Breast epithelium (tissue), 4 donors: ENCODE results near the gene COASY. TPM values are rescaled to one million over a fixed set of nuclear protein-coding genes. Genes with fewer than 3 reads are reported as not detected.
"Not testable (repeated sequence)": the region's sequence is repeated elsewhere in the genome, so short reads cannot be mapped to it uniquely, and the experiment has no call there.

Experiments used
- DNase-seq, 2 donors: peaks; one replicate each; pipeline ENCODE4 v3.0.0-alpha.2; 2019; ENCODE audit warnings: low spot score in 2 of 2
- H3K27ac ChIP-seq, 2 donors: fragments of 200-600 bp; sonication (generic) in 1 of 2; one replicate each; pipeline ENCODE4 v1.5.1; 2016 to 2019; ENCODE audit warnings: mild to moderate bottlenecking in 1 of 2
- H3K27me3 ChIP-seq, 2 donors: fragments of 200-600 bp; sonication (generic) in 1 of 2; one replicate each; pipeline versions ENCODE4 v1.5.1 to v1.6.0; 2017 to 2019; ENCODE audit warnings: control low read depth in 1 of 2, mild to moderate bottlenecking in 1 of 2
- H3K36me3 ChIP-seq: fragments of 200-600 bp; one replicate; pipeline ENCODE4 v1.5.1; 2019
- H3K4me1 ChIP-seq, 2 donors: fragments of 200-600 bp; sonication (generic); one replicate each; pipeline ENCODE4 v1.5.1; 2016 to 2019; ENCODE audit warnings: control low read depth in 1 of 2
- H3K4me3 ChIP-seq, 3 donors: fragments of 200-600 bp; sonication (generic); 1 replicate in 2 of 3; 2 replicates in 1 of 3; pipeline ENCODE4 v1.5.1; 2016 to 2019; ENCODE audit warnings: mild to moderate bottlenecking in 3 of 3, moderate library complexity in 2 of 3
- H3K9me3 ChIP-seq, 2 donors: fragments of 200-600 bp; sonication (generic) in 1 of 2; one replicate each; pipeline ENCODE4 v1.5.1; 2016 to 2019; ENCODE audit warnings: control low read depth in 1 of 2
- POLR2A ChIP-seq: fragments of 450-650 bp; IDR thresholded peaks from one replicate; pipeline ENCODE4 v1.6.1; 2016; ENCODE audit warnings: antibody characterized with exemption, mild to moderate bottlenecking, moderate library complexity
- POLR2AphosphoS5 ChIP-seq, 3 donors: sonication (generic); formaldehyde crosslinking; IDR thresholded peaks; one replicate each; pipeline ENCODE4 v1.6.1; 2017; ENCODE audit warnings: antibody characterized with exemption in 3 of 3
- intact Hi-C: fragments of 100-400 bp; cut with DNase I; formaldehyde crosslinking; loops from one replicate; pipeline ENCODE4 v1.15.1; 2023; ENCODE audit warnings: low total_unique reads
- total RNA-seq, 3 donors: library from RNA; depleted of rRNA; stranded (reverse); fragments of >200 nt; gene quantifications; one replicate each; pipeline ENCODE4 v1.1.0, GENCODE V29; 2016
- TF ChIP-seq, protein P1 (sequence below), 3 donors: fragments of 450-650 bp; IDR thresholded peaks; one replicate each; pipeline ENCODE4 v1.5.1; 2016 to 2017; ENCODE audit warnings: antibody characterized with exemption in 3 of 3, mild to moderate bottlenecking in 3 of 3, moderate library complexity in 3 of 3

COASY gene
- total RNA-seq, 3 donors from 2014 or later = 21.4 to 48.1 (median 26.9) TPM

DNA sequence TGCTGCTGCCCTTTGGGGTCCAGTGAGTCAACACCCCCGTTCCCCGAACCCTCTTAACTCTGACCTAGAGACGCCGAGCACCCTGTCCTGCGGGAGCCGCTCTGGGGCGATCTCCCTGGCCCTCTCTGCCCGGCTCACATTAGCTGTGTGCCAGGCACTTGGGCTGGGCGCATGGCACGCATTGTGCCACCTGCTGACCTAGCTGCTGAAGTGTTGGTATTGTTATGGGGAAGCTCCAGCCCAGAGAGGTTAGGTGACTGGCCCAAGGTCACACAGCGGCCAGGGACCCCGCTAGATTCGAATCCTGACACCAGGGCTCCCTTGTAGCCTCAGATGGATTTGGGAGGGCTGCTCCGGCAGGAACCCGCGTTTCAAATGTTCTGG lies 8.1 kb upstream of the COASY start:
- Histone ChIP-seq H3K4me3 (peak overlapping the region; percentile 74 to 87 (median 75)), H3K4me1 (peaks cover 3 to 10% of the 10 kb centered on the region in 2 donors), H3K27ac (peak overlapping the region; percentile 91 to 94), H3K9me3 (no peaks in the 10 kb centered on the region), H3K27me3 (no peaks in the 10 kb centered on the region), H3K36me3 (no peaks in the 10 kb centered on the region)
- TF ChIP-seq, protein P1, sequence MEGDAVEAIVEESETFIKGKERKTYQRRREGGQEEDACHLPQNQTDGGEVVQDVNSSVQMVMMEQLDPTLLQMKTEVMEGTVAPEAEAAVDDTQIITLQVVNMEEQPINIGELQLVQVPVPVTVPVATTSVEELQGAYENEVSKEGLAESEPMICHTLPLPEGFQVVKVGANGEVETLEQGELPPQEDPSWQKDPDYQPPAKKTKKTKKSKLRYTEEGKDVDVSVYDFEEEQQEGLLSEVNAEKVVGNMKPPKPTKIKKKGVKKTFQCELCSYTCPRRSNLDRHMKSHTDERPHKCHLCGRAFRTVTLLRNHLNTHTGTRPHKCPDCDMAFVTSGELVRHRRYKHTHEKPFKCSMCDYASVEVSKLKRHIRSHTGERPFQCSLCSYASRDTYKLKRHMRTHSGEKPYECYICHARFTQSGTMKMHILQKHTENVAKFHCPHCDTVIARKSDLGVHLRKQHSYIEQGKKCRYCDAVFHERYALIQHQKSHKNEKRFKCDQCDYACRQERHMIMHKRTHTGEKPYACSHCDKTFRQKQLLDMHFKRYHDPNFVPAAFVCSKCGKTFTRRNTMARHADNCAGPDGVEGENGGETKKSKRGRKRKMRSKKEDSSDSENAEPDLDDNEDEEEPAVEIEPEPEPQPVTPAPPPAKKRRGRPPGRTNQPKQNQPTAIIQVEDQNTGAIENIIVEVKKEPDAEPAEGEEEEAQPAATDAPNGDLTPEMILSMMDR (IDR thresholded peaks at IDR 0.05) = no peak
- TF ChIP-seq POLR2A (no peak), POLR2AphosphoS5 (IDR thresholded peaks at IDR 0.05) (no peak)
- intact Hi-C loops = no loop called here
- DNase-seq = no peak

DNA sequence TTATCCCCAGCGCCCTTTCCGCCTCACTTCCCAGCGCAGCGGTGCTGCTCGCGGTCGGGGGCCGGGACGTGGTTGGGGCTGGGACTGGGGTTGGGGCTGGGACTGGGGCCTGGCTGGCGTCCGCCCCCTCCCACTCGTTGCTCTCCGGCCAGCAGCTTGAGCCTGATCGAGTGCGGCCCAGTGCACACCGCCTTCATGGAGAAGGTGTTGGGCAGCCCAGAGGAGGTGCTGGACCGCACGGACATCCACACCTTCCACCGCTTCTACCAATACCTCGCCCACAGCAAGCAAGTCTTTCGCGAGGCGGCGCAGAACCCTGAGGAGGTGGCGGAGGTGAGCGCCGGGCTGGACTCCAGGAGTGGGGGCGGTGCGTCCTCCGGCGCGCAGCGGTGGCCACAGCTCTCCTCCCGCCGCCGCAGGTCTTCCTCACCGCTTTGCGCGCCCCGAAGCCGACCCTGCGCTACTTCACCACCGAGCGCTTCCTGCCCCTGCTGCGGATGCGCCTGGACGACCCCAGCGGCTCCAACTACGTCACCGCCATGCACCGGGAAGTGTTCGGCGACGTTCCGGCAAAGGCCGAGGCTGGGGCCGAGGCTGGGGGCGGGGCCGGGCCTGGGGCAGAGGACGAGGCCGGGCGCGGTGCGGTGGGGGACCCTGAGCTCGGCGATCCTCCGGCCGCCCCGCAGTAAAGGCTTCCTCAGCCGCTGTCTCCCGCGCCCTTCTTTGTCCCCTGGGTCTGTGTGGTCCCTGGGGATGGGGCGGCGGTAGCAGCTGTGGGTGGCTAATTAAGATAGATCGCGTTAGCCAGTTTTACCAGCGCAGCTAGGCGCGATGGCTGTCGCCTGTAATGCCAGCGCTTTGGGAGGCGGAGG lies 7.5 kb upstream of the COASY start:
- TF ChIP-seq POLR2A = peak; percentile 85
- TF ChIP-seq, protein P1 (IDR thresholded peaks at IDR 0.05) = no peak
- peak; percentile 84 to 92 (median 86) for TF ChIP-seq POLR2AphosphoS5 (IDR thresholded peaks at IDR 0.05)
- Histone ChIP-seq H3K27me3 (no peaks in the 10 kb centered on the region), H3K9me3 (no peaks in the 10 kb centered on the region), H3K27ac (peak overlapping the region; percentile 91 to 94), H3K4me1 (peaks cover 3 to 10% of the 10 kb centered on the region in 2 donors), H3K36me3 (no peaks in the 10 kb centered on the region), H3K4me3 (peak overlapping the region; percentile 74 to 87 (median 75))
- intact Hi-C loops = no loop called here
- DNase-seq = peak; percentile 82 to 83

DNA sequence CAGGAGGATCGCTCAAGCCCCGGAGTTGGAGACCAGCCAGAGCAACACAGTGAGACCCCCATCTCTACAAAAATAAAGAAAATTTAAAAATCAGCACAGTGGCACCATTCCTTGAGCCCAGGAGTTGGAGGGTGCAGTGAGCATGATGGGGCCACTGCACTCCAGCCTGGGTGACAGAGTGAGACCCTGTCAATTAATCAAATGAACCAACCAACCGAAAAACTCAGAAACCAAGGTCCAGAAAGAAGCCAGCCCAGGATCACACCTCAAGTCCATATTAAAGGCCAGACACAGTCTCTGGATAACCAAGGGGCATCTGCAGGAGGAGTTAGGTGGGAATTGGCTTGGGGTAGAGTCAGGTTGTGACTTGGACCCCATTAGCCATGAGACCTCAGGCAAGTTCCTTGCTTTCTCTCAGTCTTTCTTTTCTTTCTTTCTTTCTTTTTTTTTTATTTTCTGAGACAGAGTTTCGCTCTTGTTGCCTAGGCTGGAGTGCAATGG lies 6.8 kb upstream of the COASY start:
- no peak for DNase-seq
- H3K27ac ChIP-seq = peak overlapping the region; percentile 91 to 94
- peaks cover 3 to 10% of the 10 kb centered on the region in 2 donors for H3K4me1 ChIP-seq
- H3K27me3 ChIP-seq = no peaks in the 10 kb centered on the region
- TF ChIP-seq, protein P1 (IDR thresholded peaks at IDR 0.05) = no peak
- TF ChIP-seq POLR2A = no peak
- H3K9me3 ChIP-seq = no peaks in the 10 kb centered on the region
- intact Hi-C loops = no loop called here
- no peaks in the 10 kb centered on the region for H3K36me3 ChIP-seq
- H3K4me3 ChIP-seq = peak overlapping the region; percentile 74 to 87 (median 75)

DNA sequence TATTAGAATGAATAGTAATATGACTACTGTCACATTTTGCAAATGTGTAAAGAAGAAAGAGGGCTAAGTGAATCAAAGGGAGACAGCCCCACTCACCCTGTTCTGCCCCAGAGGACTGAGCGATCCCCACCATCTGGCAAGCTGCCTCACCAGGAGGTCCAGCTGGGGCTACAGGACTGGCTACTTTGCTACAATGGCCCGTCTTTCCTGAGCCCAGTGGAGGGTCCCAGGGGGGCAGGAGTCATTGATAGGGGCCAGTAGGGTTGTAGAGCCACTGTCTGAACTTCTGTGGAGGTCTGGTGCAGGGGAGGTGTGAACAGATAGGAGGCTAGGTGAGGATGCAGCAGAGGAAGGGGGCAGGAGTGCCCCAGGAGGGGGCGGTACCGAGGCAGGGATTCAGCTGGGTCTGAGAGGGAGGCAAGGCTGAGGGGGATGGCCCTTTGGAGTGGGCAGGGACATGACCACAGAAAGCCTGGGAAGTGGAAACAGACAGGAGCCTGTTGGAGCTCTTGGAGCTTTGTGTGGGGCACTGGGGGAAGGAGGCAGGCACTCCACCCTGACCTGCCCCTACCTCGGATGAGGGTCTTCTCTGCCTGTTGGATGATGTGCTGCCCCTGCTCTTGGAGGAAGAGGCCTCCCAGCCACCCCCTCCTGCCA lies 5.9 kb upstream of the COASY start:
- H3K27me3 ChIP-seq, H3K9me3 ChIP-seq, H3K4me1 ChIP-seq, H3K27ac ChIP-seq, intact Hi-C loops, DNase-seq, H3K36me3 ChIP-seq: not testable (repeated sequence)
- H3K4me3 ChIP-seq = peak overlapping the region in 1 of 3 donors; percentile 75

DNA sequence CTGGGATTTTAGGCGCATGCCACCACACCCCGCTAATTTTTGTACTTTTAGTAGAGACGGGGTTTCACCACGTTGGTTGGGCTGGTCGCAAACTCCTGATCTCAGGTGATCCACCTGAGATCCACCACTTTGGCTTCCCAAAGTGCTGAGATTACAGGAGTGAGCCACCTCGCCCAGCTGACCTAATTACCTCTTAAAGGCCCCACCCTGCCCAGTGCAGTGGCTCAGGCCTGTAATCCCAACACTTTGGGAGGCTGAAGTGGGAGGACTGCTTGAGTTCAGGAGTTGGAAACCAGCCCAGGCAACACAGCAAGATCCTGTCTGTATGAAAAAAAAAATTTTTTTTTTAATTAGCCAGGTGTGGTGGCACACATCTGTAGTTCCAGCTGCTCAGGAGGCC lies 2.9 kb upstream of the COASY start:
- no peak for DNase-seq

More for the DNA sequence above, 2.9 kb upstream of the COASY start:
- Histone ChIP-seq H3K4me1 (peaks cover 12 to 14% of the 10 kb centered on the region in 2 donors), H3K4me3 (no peak overlapping the region), H3K27me3 (no peaks in the 10 kb centered on the region), H3K9me3 (no peaks in the 10 kb centered on the region), H3K36me3 (no peaks in the 10 kb centered on the region), H3K27ac (peak overlapping the region in 1 of 2 donors; percentile 49)
- intact Hi-C loops = no loop called here
- TF ChIP-seq POLR2A = no peak
- TF ChIP-seq, protein P1 (IDR thresholded peaks at IDR 0.05) = no peak
- no peak for TF ChIP-seq POLR2AphosphoS5 (IDR thresholded peaks at IDR 0.05)
